SU-DHL-6 (cell line): Measurements from ENCODE around the gene LRRC7.

Experiments used
- CTCF ChIP-seq: fragments of 200-600 bp; sonication (generic); IDR thresholded peaks from one replicate; pipeline ENCODE4 v1.5.1; 2017; ENCODE audit warnings: antibody characterized with exemption, mild to moderate bottlenecking, low read length, moderate library complexity; ENCODE audit not compliant: insufficient read depth, poor library complexity, severe bottlenecking
- EZH2phosphoT487 ChIP-seq: fragments of 200-600 bp; sonication (generic), shearing (Covaris generic); conservative IDR thresholded peaks from 2 replicates; pipeline ENCODE4 v1.6.1; 2018; ENCODE audit warnings: mild to moderate bottlenecking, antibody characterized with exemption, low read length, moderate library complexity, mixed read lengths

DNA sequence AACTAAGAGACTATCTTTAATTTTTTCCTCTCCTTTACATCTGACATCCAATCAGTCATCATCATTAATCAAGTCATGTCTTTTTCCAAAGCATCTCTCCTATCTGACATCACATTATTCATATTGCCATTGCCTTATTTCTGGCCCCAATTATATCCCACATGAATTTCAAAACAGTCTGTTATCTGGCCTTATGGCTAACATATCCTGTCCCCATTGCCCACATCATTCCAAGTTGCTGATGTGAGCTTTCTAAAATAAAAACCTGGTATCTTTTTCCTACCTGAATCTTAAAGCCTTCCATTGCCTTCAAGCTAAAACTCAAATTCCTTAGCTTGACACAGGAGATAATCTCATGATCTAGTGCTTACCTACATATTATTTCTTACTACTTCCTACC, 353.8 kb downstream of the LRRC7 start:
- TF ChIP-seq CTCF (no peak), EZH2phosphoT487 (no peak)
